Stomach smooth muscle (tissue), 2 donors: ENCODE measurements around the gene STXBP6.

Experiments
- H3K27ac ChIP-seq: one replicate; pipeline ENCODE4 v1.7.0; 2013; ENCODE audit warnings: mild to moderate bottlenecking, low read length, inconsistent platforms
- H3K27me3 ChIP-seq, 2 donors: one replicate each; pipeline ENCODE4 v1.7.0; 2013; ENCODE audit warnings: low read length in 2 of 2; ENCODE audit not compliant: insufficient read depth in 2 of 2, control insufficient read depth in 1 of 2
- H3K36me3 ChIP-seq, 2 donors: one replicate each; pipeline ENCODE4 v1.7.0; 2013; ENCODE audit warnings: low read length in 2 of 2; ENCODE audit not compliant: control insufficient read depth in 2 of 2, insufficient read depth in 2 of 2
- H3K4me1 ChIP-seq: one replicate; pipeline ENCODE4 v1.7.0; 2013; ENCODE audit warnings: low read length; ENCODE audit not compliant: control insufficient read depth, insufficient read depth
- H3K4me3 ChIP-seq, 2 donors: one replicate each; pipeline ENCODE4 v1.7.0; 2013; ENCODE audit warnings: low read length in 2 of 2
- H3K9ac ChIP-seq, 2 donors: one replicate each; pipeline ENCODE4 v1.7.0; 2013; ENCODE audit warnings: low read length in 2 of 2, mild to moderate bottlenecking in 1 of 2
- H3K9me3 ChIP-seq, 2 donors: one replicate each; pipeline ENCODE4 v1.7.0; 2013; ENCODE audit warnings: low read length in 2 of 2; ENCODE audit not compliant: control insufficient read depth in 2 of 2
- donor health status: healthy.
- donor health status: Pancreatic carcinoma.

Gene STXBP6

DNA sequence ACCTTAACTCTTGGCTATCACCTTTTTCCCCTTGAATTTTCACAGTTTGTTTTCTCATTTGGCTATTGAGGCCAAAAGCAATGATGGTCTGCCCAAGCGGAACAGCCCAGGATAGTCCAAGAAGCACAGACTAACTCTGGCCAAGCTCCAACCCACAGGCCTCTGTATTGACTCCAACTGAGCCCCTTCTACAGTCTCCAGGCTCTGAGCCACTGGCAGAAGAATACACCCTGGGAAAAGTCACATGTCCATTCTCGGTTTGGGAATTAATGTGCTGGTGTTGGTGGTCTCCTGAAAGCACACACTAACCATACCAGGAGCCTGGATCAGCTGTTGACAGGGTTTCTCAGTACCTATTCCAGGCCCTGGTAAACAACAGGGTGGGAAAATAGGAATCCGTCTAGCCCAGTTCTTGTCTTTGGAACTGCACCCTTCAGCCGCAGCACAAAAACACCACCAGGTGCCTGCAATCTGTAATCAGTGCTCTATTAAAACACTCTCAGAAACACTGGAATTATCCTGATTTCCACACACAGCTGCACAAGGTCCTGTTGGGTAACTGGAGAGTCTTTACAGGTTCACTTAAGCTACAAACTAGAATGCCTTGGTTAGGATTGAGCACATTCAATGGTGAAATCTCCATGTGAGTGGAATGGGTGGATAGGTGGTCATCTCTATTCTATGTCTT, 63.6 kb downstream of the STXBP6 start:
- Histone ChIP-seq H3K9me3 (no peaks in the 10 kb centered on the region), H3K4me1 (peaks cover 8% of the 10 kb centered on the region), H3K27me3 (no peaks in the 10 kb centered on the region), H3K9ac (no peak overlapping the region), H3K27ac (no peak overlapping the region), H3K36me3 (no peaks in the 10 kb centered on the region), H3K4me3 (no peak overlapping the region)

- no peaks in the 10 kb centered on the region for H3K9me3 ChIP-seq
- peaks cover 8% of the 10 kb centered on the region for H3K4me1 ChIP-seq
- H3K4me3 ChIP-seq = no peak overlapping the region
- no peak overlapping the region for H3K27ac ChIP-seq
- no peaks in the 10 kb centered on the region for H3K36me3 ChIP-seq
- no peak overlapping the region for H3K9ac ChIP-seq
- H3K27me3 ChIP-seq = no peaks in the 10 kb centered on the region
Measured at GRCh38 chr14:24984846-24985589, 64.9 kb downstream of the STXBP6 start.

GRCh38 chr14:24982472-24983155, 67.3 kb downstream of the STXBP6 start:
- Histone ChIP-seq H3K4me1 (peaks cover 8% of the 10 kb centered on the region), H3K27me3 (no peaks in the 10 kb centered on the region), H3K4me3 (no peak overlapping the region), H3K27ac (no peak overlapping the region), H3K36me3 (no peaks in the 10 kb centered on the region), H3K9ac (no peak overlapping the region), H3K9me3 (no peaks in the 10 kb centered on the region)

DNA sequence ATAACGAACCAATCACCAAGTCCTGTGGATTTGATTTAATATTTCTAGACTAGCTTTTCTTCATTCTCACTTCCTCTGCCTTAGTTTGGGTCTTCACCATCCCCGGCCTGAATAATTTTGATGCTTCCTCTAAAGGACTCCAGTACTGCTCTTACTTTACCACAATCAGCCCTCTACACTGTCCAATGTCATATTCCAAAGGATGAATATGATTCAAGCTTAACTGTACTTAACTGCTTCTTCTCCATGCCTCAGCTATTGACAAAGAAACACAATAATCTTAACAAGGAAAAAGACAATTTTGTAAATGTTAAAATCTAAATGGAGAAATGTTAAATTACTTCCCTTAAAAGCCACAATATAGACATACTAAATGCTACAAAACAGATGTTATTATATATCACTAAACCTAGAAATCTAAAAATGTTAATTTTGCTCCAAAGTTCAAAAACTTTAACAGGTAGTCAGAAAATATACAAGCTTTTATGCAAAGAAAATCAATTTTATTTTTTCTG, 70.2 kb downstream of the STXBP6 start:
- H3K27ac ChIP-seq = no peak overlapping the region
- H3K4me1 ChIP-seq = peaks cover 1% of the 10 kb centered on the region
- H3K9me3 ChIP-seq = no peaks in the 10 kb centered on the region
- H3K27me3 ChIP-seq = no peaks in the 10 kb centered on the region
- H3K36me3 ChIP-seq = no peaks in the 10 kb centered on the region
- no peak overlapping the region for H3K9ac ChIP-seq
- H3K4me3 ChIP-seq = no peak overlapping the region

- no peaks in the 10 kb centered on the region for H3K27me3 ChIP-seq
- no peaks in the 10 kb centered on the region for H3K36me3 ChIP-seq
- H3K4me3 ChIP-seq = no peak overlapping the region
- no peaks in the 10 kb centered on the region for H3K9me3 ChIP-seq
- no peak overlapping the region for H3K27ac ChIP-seq
- no peak overlapping the region for H3K9ac ChIP-seq
- peaks cover 7% of the 10 kb centered on the region for H3K4me1 ChIP-seq
Measured at GRCh38 chr14:24978862-24979724, 70.9 kb downstream of the STXBP6 start.

- Histone ChIP-seq H3K27ac (no peak overlapping the region), H3K36me3 (no peaks in the 10 kb centered on the region), H3K27me3 (no peaks in the 10 kb centered on the region), H3K9me3 (no peaks in the 10 kb centered on the region), H3K4me1 (peaks cover 12% of the 10 kb centered on the region), H3K4me3 (no peak overlapping the region), H3K9ac (no peak overlapping the region)
Measured at GRCh38 chr14:24976602-24977001, 73.3 kb downstream of the STXBP6 start.

- Histone ChIP-seq H3K27ac (no peak overlapping the region), H3K27me3 (no peaks in the 10 kb centered on the region), H3K9me3 (no peaks in the 10 kb centered on the region), H3K36me3 (no peaks in the 10 kb centered on the region), H3K4me3 (no peak overlapping the region), H3K9ac (no peak overlapping the region), H3K4me1 (peaks cover 18% of the 10 kb centered on the region)
Measured at GRCh38 chr14:24975393-24975792, 74.6 kb downstream of the STXBP6 start.

DNA sequence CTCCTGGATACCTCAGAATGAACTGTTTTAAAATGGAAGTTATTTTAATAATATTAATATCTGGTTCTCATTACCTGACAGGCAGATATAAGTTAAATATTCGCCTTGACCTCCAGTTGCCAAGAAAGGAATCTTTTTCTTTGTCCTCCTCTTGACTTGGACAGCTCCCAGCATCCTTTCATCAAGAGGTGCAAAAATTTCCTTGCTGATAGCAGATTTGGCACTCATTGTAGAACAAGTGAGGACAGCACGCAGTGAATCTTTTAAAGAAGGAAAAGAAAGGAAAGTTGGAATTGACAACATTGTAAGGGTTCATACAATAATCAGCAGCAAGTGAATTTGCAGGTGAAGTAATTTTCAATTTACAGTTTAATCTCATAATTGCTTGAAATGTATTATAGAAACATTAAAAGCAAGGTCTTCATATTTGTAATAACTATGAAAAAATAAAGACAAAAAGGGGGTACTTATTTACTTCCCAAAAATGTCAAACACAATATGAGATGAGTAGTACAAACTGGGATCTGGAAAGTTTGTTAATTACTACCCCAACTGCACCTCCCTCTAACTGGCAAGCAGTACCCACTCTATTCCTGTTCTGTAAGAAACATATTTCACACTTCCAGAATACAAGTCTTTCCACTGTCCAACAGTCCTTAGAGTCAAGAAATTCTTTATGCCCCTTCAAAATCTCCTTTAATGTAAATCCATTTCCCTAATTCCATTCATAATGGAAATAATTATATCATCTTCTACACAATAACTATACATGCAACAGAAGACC, 75.2 kb downstream of the STXBP6 start:
- Histone ChIP-seq H3K4me3 (no peak overlapping the region), H3K36me3 (no peaks in the 10 kb centered on the region), H3K4me1 (peaks cover 18% of the 10 kb centered on the region), H3K9ac (no peak overlapping the region), H3K9me3 (no peaks in the 10 kb centered on the region), H3K27ac (no peak overlapping the region), H3K27me3 (no peaks in the 10 kb centered on the region)

- Histone ChIP-seq H3K36me3 (no peaks in the 10 kb centered on the region), H3K27ac (no peak overlapping the region), H3K9me3 (no peaks in the 10 kb centered on the region), H3K27me3 (no peaks in the 10 kb centered on the region), H3K4me1 (peaks cover 18% of the 10 kb centered on the region), H3K4me3 (no peak overlapping the region), H3K9ac (no peak overlapping the region)
Measured at GRCh38 chr14:24972844-24973243, 77.1 kb downstream of the STXBP6 start.

DNA sequence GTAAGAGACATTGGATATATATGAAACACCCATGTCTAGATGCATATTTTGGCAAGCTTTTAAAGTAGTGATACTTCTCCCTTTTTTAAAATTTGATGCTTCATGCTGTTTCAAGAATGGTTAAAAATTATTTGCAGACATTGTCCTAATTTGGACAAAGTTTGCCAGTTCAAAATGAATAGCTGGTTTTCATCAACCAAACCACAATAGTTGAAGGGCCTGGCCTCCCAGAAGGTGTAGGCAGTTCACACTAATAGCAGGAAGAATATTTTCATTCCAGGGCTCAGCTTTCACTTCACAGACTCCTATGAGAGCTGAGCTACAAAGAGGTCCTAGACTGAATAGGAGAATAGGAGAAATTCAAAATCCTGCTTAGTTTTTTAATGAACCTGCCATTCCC, 78.7 kb downstream of the STXBP6 start:
- Histone ChIP-seq H3K4me1 (peaks cover 27% of the 10 kb centered on the region), H3K36me3 (no peaks in the 10 kb centered on the region), H3K4me3 (no peak overlapping the region), H3K27ac (no peak overlapping the region), H3K27me3 (no peaks in the 10 kb centered on the region), H3K9me3 (no peaks in the 10 kb centered on the region), H3K9ac (no peak overlapping the region)
